Tibial nerve (tissue), 4 donors: Measurements from ENCODE around the gene PEDS1.
A peak's percentile ranks its signal among the peaks of the same experiment; 100 is the strongest.

Source experiments
- EP300 ChIP-seq, 2 donors: sonication (generic); formaldehyde crosslinking; IDR thresholded peaks; one replicate each; pipeline ENCODE4 v1.6.1; 2017; ENCODE audit warnings: antibody characterized with exemption in 2 of 2, mild to moderate bottlenecking in 1 of 2
- POLR2A ChIP-seq, 2 donors: fragments of 450-650 bp; IDR thresholded peaks; one replicate each; pipeline ENCODE4 v1.6.1; 2017; ENCODE audit warnings: antibody characterized with exemption in 2 of 2, mild to moderate bottlenecking in 2 of 2, moderate library complexity in 2 of 2
- TF ChIP-seq, protein P1 (sequence below), 5 experiments: fragments of 200-600 bp in 3 of 5; fragments of 450-650 bp in 2 of 5; sonication (generic) in 3 of 5; IDR thresholded peaks; one replicate each; pipeline ENCODE4 v1.5.1; 2016 to 2019; ENCODE audit warnings: antibody characterized with exemption in 5 of 5, mild to moderate bottlenecking in 3 of 5, moderate library complexity in 2 of 5

- TF ChIP-seq, protein P1, sequence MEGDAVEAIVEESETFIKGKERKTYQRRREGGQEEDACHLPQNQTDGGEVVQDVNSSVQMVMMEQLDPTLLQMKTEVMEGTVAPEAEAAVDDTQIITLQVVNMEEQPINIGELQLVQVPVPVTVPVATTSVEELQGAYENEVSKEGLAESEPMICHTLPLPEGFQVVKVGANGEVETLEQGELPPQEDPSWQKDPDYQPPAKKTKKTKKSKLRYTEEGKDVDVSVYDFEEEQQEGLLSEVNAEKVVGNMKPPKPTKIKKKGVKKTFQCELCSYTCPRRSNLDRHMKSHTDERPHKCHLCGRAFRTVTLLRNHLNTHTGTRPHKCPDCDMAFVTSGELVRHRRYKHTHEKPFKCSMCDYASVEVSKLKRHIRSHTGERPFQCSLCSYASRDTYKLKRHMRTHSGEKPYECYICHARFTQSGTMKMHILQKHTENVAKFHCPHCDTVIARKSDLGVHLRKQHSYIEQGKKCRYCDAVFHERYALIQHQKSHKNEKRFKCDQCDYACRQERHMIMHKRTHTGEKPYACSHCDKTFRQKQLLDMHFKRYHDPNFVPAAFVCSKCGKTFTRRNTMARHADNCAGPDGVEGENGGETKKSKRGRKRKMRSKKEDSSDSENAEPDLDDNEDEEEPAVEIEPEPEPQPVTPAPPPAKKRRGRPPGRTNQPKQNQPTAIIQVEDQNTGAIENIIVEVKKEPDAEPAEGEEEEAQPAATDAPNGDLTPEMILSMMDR (IDR thresholded peaks at IDR 0.05), result peak in 1 of 5 experiments; percentile 20
- peak in 1 of 2 donors; percentile 45 for TF ChIP-seq POLR2A (IDR thresholded peaks at IDR 0.05)
- peak; percentile 97 to 98 for TF ChIP-seq EP300 (IDR thresholded peaks at IDR 0.05)
Observed at GRCh38 chr20:50165684-50166554, 12.4 kb upstream of the PEDS1 start.
